Erythroblast (primary cell): ENCODE measurements around the gene CAMKMT.

Source experiments
- DNase-seq, 2 experiments: peaks; one replicate each; lab custom pipeline; 2025; lab: John Stamatoyannopoulos, UW
- GATA1 ChIP-seq: IDR thresholded peaks from 2 replicates; pipeline ENCODE4 v1.6.1; 2011; ENCODE audit warnings: low read depth, mild to moderate bottlenecking, control low read depth, low read length, moderate library complexity
- POLR2A ChIP-seq: IDR thresholded peaks from 2 replicates; pipeline ENCODE4 v1.6.1; 2011; ENCODE audit warnings: mild to moderate bottlenecking, low read length

CAMKMT gene

GRCh38 chr2:44705356-44705755 lies 343.6 kb downstream of the CAMKMT start:
- DNase-seq, result no peak
- TF ChIP-seq GATA1 (no peak), POLR2A (no peak)

- no peak for TF ChIP-seq GATA1
- TF ChIP-seq POLR2A, result no peak
- no peak for DNase-seq
Observed at GRCh38 chr2:44705876-44706480, 344.2 kb downstream of the CAMKMT start.

DNA sequence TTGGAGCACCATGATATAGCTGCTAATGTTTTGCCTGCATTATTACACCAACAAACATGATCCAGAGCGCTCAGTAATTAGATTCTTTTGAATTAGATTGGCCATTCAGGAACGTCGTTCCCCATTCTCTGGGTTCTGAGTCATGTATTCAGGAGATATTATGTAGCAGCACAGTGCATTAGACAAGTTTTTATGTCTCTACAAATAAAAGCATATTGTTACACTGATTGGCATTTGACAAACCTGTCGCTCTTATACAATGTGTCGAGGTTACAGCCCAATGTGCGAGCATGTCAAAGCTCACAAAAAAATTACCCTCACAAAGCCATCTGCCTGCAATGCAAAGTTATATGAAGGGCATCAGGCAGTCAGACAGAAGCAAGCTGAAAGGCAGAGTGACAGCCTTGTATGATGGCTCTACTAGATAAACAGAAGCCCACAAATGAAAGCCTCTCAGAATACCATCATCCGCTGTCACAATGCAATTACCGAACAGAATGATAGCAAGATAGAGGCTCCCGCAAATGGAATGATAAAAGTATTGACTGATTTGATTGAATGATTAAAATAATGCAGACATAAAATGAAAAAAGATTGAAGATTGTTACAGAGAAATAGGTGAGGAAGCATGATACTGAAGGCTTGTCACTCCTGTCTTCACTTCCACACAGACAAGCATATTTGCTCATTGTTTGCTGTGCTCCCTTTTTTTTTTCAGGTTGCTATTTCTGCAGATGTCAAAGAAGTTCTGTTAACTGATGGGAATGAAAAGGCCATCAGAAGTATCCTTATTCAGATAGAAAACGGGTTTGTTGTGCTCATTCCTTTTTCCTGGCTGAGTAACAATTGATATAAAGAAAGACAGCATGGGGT lies 345.2 kb downstream of the CAMKMT start:
- TF ChIP-seq POLR2A (no peak), GATA1 (no peak)
- no peak for DNase-seq

DNA sequence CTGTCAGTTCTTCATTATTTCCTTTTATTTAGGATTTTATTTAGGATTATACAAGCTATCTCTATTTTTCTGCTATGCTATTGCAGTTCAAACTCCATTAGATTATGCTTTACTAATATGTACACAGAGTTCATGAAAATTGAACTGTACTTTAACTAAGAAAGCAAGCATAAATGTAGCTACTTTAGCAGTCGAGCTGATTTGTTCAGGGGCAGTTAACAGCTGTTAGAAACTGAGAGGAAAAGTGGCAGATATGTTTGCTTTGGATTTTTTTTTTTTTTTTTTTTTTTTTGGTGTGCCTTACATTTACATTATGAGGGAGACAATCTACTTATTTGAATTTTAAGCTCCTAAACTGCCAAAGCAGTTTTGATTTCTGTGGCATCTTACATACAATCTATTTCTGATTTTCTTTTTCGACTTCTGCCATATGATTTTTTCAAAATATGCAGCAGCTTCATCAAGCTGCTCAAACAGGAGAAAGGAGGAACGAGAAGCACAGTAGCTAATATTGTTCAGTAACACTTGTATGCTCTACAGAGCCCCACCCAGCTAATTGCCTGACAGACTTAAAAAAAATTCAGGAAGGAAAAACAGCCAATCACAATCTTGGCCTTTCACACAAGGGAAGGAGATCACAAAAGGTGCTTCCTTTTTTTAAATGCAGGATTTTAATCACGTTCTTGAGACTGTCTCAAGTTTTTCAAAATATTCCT lies 346.4 kb downstream of the CAMKMT start:
- DNase-seq, result no peak
- TF ChIP-seq POLR2A (no peak), GATA1 (no peak)

DNA sequence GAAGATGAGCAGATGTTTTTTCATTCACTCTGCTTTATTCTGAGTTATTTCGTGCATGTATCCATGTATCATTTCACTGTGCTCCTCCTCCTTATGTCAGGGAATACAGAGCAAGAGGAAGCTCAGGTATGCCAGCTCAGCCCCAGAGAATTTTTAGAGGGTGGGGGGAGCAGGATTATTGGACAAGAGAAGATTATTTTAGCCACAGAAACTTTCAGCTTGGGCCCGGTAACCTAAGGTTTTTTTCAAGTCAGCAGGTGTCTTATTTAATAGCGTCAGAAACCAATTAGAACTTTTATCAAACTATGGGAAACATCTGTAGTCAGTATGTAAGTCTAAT lies 346.9 kb downstream of the CAMKMT start:
- DNase-seq, result no peak
- TF ChIP-seq GATA1 (no peak), POLR2A (no peak)

- TF ChIP-seq POLR2A (no peak), GATA1 (no peak)
- no peak for DNase-seq
Observed at GRCh38 chr2:44713170-44713569, 351.4 kb downstream of the CAMKMT start.

GRCh38 chr2:44715671-44716081 lies 353.9 kb downstream of the CAMKMT start:
- TF ChIP-seq GATA1, result no peak
- no peak for TF ChIP-seq POLR2A
- DNase-seq, result no peak

- no peak for DNase-seq
- TF ChIP-seq GATA1 (no peak), POLR2A (no peak)
Observed at GRCh38 chr2:44716131-44716530, 354.4 kb downstream of the CAMKMT start.

GRCh38 chr2:44718431-44718830 lies 356.7 kb downstream of the CAMKMT start:
- no peak for DNase-seq
- no peak for TF ChIP-seq POLR2A
- TF ChIP-seq GATA1, result no peak

GRCh38 chr2:44719562-44719961 lies 357.8 kb downstream of the CAMKMT start:
- no peak for DNase-seq
- TF ChIP-seq POLR2A (no peak), GATA1 (no peak)

DNA sequence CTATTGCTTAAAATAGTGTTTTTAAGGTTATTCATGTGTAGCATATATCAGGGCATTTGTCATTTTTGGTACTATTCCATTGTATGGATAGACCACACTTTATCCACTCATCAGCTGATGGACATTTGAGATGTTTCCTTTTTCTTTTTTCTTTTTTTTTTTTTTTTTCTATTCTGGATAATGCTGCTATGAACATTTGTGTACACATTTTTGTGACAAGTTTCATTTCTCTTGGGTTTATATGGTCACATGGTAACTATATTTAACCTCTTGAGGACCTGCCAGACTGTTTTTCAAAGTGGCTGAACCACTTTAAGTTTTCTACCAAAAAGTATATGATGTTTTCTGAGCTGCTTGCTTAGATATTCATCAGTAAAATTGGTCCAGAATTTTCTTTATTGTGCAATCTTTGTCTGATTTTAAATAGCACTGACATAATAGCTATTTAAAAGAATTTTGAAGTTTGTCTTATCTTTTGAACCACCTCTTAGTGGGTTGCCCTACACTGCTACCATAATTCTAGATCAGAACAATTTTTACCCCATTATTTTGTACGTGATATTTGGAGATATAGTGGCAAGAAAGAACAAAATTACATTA lies 360.4 kb downstream of the CAMKMT start:
- no peak for DNase-seq
- TF ChIP-seq POLR2A, result no peak
- TF ChIP-seq GATA1, result no peak

GRCh38 chr2:44723921-44724320 lies 362.2 kb downstream of the CAMKMT start:
- no peak for DNase-seq
- no peak for TF ChIP-seq POLR2A
- no peak for TF ChIP-seq GATA1

GRCh38 chr2:44730593-44730992 lies 368.8 kb downstream of the CAMKMT start:
- TF ChIP-seq POLR2A (no peak), GATA1 (no peak)
- DNase-seq, result no peak
